ENCODE results near the gene CSK.

- TF ChIP-seq EP300 (IDR thresholded peaks at IDR 0.05) (no peak), POLR2A (IDR thresholded peaks at IDR 0.05) (no peak)
- TF ChIP-seq, protein P1, sequence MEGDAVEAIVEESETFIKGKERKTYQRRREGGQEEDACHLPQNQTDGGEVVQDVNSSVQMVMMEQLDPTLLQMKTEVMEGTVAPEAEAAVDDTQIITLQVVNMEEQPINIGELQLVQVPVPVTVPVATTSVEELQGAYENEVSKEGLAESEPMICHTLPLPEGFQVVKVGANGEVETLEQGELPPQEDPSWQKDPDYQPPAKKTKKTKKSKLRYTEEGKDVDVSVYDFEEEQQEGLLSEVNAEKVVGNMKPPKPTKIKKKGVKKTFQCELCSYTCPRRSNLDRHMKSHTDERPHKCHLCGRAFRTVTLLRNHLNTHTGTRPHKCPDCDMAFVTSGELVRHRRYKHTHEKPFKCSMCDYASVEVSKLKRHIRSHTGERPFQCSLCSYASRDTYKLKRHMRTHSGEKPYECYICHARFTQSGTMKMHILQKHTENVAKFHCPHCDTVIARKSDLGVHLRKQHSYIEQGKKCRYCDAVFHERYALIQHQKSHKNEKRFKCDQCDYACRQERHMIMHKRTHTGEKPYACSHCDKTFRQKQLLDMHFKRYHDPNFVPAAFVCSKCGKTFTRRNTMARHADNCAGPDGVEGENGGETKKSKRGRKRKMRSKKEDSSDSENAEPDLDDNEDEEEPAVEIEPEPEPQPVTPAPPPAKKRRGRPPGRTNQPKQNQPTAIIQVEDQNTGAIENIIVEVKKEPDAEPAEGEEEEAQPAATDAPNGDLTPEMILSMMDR (IDR thresholded peaks at IDR 0.05), result no peak
These were observed 49.0 kb downstream of the CSK start for GRCh38 chr15:74830868-74831267.
